K562 (cell line): ENCODE data around the gene KLHL22. TPM values are rescaled to one million over a fixed set of nuclear protein-coding genes. Genes with fewer than 3 reads are reported as not detected.
A peak's percentile ranks its signal among the peaks of the same experiment; 100 is the strongest.

ENCODE experiments used
- ATAC-seq: fragments of 200-7000 bp; cut with Tn5 transposase; 3 replicates; pipeline ENCODE4 v1.9.1; 2020; ENCODE audit warnings: moderate library complexity
- BruUV-seq: library from RNA; stranded (reverse); fragments of 400-500 nt; replicated peaks from 2 replicates; lab custom pipeline; 2021; lab: Mats Ljungman, UMichigan
- CTCF ChIA-PET: fragments of 300-600 bp; formaldehyde crosslinking; extraction: SDS; loops from one replicate; lab custom pipeline; 2021; ENCODE audit warnings: low intra/inter-chr PET ratio; lab: Yijun Ruan, JAX
- POLR2A ChIA-PET: fragments of 300-600, 350-650 bp; sonication (Branson Sonifier 250); formaldehyde crosslinking; extraction: SDS; loops from one replicate; lab custom pipeline; 2021; ENCODE audit warnings: antibody characterized with exemption, inconsistent platforms; lab: Yijun Ruan, JAX
- DNase-seq, 4 experiments: peaks; one replicate each; pipeline versions ENCODE4 v3.0.0 to v3.0.0-alpha.2; 2011 to 2018; ENCODE audit warnings: low spot score in 3 of 4, mixed read lengths in 3 of 4; ENCODE audit errors: extremely low read depth in 1 of 4
- FAIRE-seq: peaks from 2 replicates; lab custom pipeline; 2011; peaks lifted over from hg19 to GRCh38; lab: Jason Lieb, UNC
- H2AFZ ChIP-seq: 2 replicates; pipeline ENCODE4 v1.6.0; 2011; ENCODE audit warnings: low read depth, low read length, control low read depth, inconsistent platforms
- H3K27ac ChIP-seq: fragments of 200-600 bp; 3 replicates; pipeline ENCODE4 v1.8.0; 2011; ENCODE audit warnings: low read depth, mild to moderate bottlenecking, control low read depth, inconsistent platforms, low read length, moderate library complexity, mixed read lengths; ENCODE audit errors: extremely low read depth
- H3K27me3 ChIP-seq, 2 experiments: fragments of 300-600 bp in 1 of 2; 2 replicates in 1 of 2; 3 replicates in 1 of 2; pipeline versions ENCODE4 v1.6.0 to v1.8.0; 2011; ENCODE audit warnings: inconsistent platforms in 2 of 2, low read length in 2 of 2, mild to moderate bottlenecking in 1 of 2, mixed read lengths in 1 of 2, moderate library complexity in 1 of 2; ENCODE audit not compliant: control insufficient read depth in 2 of 2, insufficient read depth in 2 of 2
- H3K36me3 ChIP-seq: fragments of 300-600 bp; 3 replicates; pipeline ENCODE4 v1.8.0; 2011; ENCODE audit warnings: mild to moderate bottlenecking, low read length, inconsistent platforms; ENCODE audit not compliant: control insufficient read depth, insufficient read depth
- H3K4me1 ChIP-seq, 2 experiments: fragments of 200-600 bp in 1 of 2; replicated peaks in 1 of 2; 2 replicates in 1 of 2; 3 replicates in 1 of 2; pipeline versions ENCODE4 v1.5.1 to v1.8.0; 2011; ENCODE audit warnings: inconsistent platforms in 2 of 2, low read length in 2 of 2, mild to moderate bottlenecking in 1 of 2, mixed read lengths in 1 of 2, moderate library complexity in 1 of 2; ENCODE audit not compliant: control insufficient read depth in 2 of 2, insufficient read depth in 2 of 2
- H3K4me2 ChIP-seq: 2 replicates; pipeline ENCODE4 v1.6.1; 2011; ENCODE audit warnings: low read length, control low read depth, inconsistent platforms, mixed read lengths; ENCODE audit not compliant: insufficient read depth
- H3K4me3 ChIP-seq: fragments of 200-600 bp; sonication (generic), shearing (Covaris generic); 2 replicates; pipeline ENCODE4 v1.5.1; 2016; ENCODE audit warnings: control low read depth, inconsistent platforms
- H3K79me2 ChIP-seq: fragments of 200-600 bp; 3 replicates; pipeline ENCODE4 v1.8.0; 2011; ENCODE audit warnings: low read length, inconsistent platforms; ENCODE audit not compliant: control insufficient read depth, insufficient read depth
- H3K9ac ChIP-seq, 2 experiments: 2 replicates each; pipeline versions ENCODE4 v1.6.0 to v1.6.1; 2011; ENCODE audit warnings: low read depth in 2 of 2, low read length in 2 of 2, control low read depth in 1 of 2, inconsistent platforms in 1 of 2, mild to moderate bottlenecking in 1 of 2, mixed read lengths in 1 of 2; ENCODE audit not compliant: insufficient read depth in 1 of 2
- H3K9me1 ChIP-seq: one replicate; pipeline ENCODE4 v1.6.0; 2011; ENCODE audit warnings: inconsistent platforms, mild to moderate bottlenecking, low read length, moderate library complexity; ENCODE audit not compliant: control insufficient read depth, insufficient read depth
- H3K9me3 ChIP-seq: replicated peaks from 2 replicates; pipeline ENCODE4 v1.5.1; 2011; ENCODE audit warnings: low read depth, low read length, inconsistent platforms; ENCODE audit not compliant: control insufficient read depth, insufficient read depth
- H4K20me1 ChIP-seq: replicated peaks from 2 replicates; pipeline ENCODE4 v1.6.1; 2011; ENCODE audit warnings: low read length, inconsistent platforms, mixed read lengths; ENCODE audit not compliant: control insufficient read depth, insufficient read depth
- BRF1 ChIP-seq: IDR thresholded peaks from 3 replicates; pipeline ENCODE4 v1.6.1; 2011; ENCODE audit warnings: borderline replicate concordance, mild to moderate bottlenecking; ENCODE audit not compliant: insufficient read length; ENCODE audit errors: extremely low read depth
- CHD7 ChIP-seq: fragments of 200-600 bp; sonication (generic); IDR thresholded peaks from one replicate; pipeline ENCODE4 v1.6.1; 2012; ENCODE audit warnings: mild to moderate bottlenecking, low read depth, low read length, inconsistent platforms
- KLF6 ChIP-seq: fragments of 250-450 bp; sonication (Bioruptor Pico); IDR thresholded peaks from 2 replicates; pipeline ENCODE4 v1.4.0; 2020; ENCODE audit warnings: mild to moderate bottlenecking, moderate library complexity, borderline replicate concordance
- NELFE ChIP-seq: IDR thresholded peaks from 2 replicates; pipeline ENCODE4 v1.6.1; 2011; ENCODE audit warnings: mild to moderate bottlenecking; ENCODE audit not compliant: insufficient read depth, insufficient read length
- SREBF2 ChIP-seq: sonication (generic); formaldehyde crosslinking; IDR thresholded peaks from 2 replicates; pipeline ENCODE4 v1.4.0; 2020; ENCODE audit warnings: mild to moderate bottlenecking, missing genetic modification reagents
- SRSF3 ChIP-seq: fragments of 200-400 bp; formaldehyde crosslinking; IDR thresholded peaks from 2 replicates; pipeline ENCODE4 v1.6.1; 2016; ENCODE audit warnings: mild to moderate bottlenecking, low read length, moderate library complexity; ENCODE audit not compliant: insufficient read depth
- ZBED1 ChIP-seq: IDR thresholded peaks from 2 replicates; pipeline ENCODE4 v1.6.1; 2014
- ZNF444 ChIP-seq: fragments of 250-450 bp; sonication (Bioruptor Pico); IDR thresholded peaks from 2 replicates; pipeline ENCODE4 v1.4.0; 2020; ENCODE audit warnings: mild to moderate bottlenecking, moderate library complexity
- ZNF57 ChIP-seq: fragments of 450-650 bp; formaldehyde crosslinking; IDR thresholded peaks from 2 replicates; pipeline ENCODE4 v1.4.0; 2020; ENCODE audit warnings: mild to moderate bottlenecking, moderate library complexity
- WGBS: fragments of 100-300 bp; shearing (Covaris generic); methylation state at CpG from one replicate; pipeline ENCODE4 v1.1.6; 2016; ENCODE audit warnings: low coverage, mixed read lengths; ENCODE audit not compliant: insufficient coverage; ENCODE audit errors: missing lambda C conversion rate; 5-methylcytosine and 5-hydroxymethylcytosine counted together
- in situ Hi-C: fragments of 300-500 bp; cut with MboI; formaldehyde crosslinking; loops from 4 replicates; pipeline ENCODE4 v1.15.0; 2018; ENCODE audit warnings: inconsistent platforms, mixed read lengths
- intact Hi-C: fragments of 100-400 bp; cut with micrococcal nuclease; formaldehyde crosslinking; loops from 2 replicates; pipeline ENCODE4 v1.14.2; 2022
- polyA plus RNA-seq, 8 experiments: library from polyadenylated mRNA; depleted of rRNA in 4 of 8; stranded (reverse) in 5 of 8; unstranded in 3 of 8; fragments of >200 nt; fragmentation: Nextera tagmentation in 2 of 8; fragmentation: Illumina TruSeq in 1 of 8; extraction: Ambion mirVana in 2 of 8; extraction: Trizol in 1 of 8; gene quantifications; 2 replicates each; pipeline versions ENCODE4 v1.2.1 to v1.2.3, GENCODE V29; 2011 to 2014; ENCODE audit warnings: inconsistent platforms in 1 of 8, missing spikeins in 1 of 8
- total RNA-seq, 7 experiments: library from RNA; depleted of rRNA in 6 of 7; stranded (reverse); fragments of >200 nt in 6 of 7; fragmentation: Illumina TruSeq in 2 of 7; extraction: Trizol in 2 of 7; gene quantifications; 2 replicates each; pipeline versions ENCODE4 v1.2.1 to v1.2.3, GENCODE V29; 2011 to 2021; ENCODE audit warnings: low replicate concordance in 1 of 7

Gene KLHL22
- total and polyA plus RNA-seq, 9 of the 15 experiments (the other 6 are each of a cell fraction or from before 2014, with no cell fraction given) = 1.3 to 25.6 (median 15.2) TPM

- intact Hi-C loops = loop anchor here (5.0 to 10.0 kb wide), 3 partner anchors 33 to 493 kb away; partner anchors contain the start of genes CRKL and THAP7
- TF ChIP-seq SREBF2 (no peak), BRF1 (no peak), KLF6 (CRISPR knock-in tag) (no peak), ZNF444 (CRISPR knock-in tag) (no peak), ZBED1 (no peak), NELFE (no peak), ZNF57 (no peak), SRSF3 (no peak), CHD7 (no peak)
Observed at GRCh38 chr22:20509344-20510047, 13.9 kb upstream of the KLHL22 start.

More at GRCh38 chr22:20509344-20510047, 13.9 kb upstream of the KLHL22 start:
- Histone ChIP-seq H4K20me1 (peaks cover 53% of the 10 kb centered on the region), H3K79me2 (peaks cover 74% of the 10 kb centered on the region), H3K4me3 (peak overlapping the region; percentile 53), H3K9ac (peak overlapping the region; percentile 76 to 88; a peak in 3 of 4 replicates), H3K9me3 (no peaks in the 10 kb centered on the region), H3K27ac (peak overlapping the region; percentile 63), H3K4me1 (peaks cover 45 to 49% of the 10 kb centered on the region in 2 experiments), H3K27me3 (no peaks in the 10 kb centered on the region), H3K9me1 (peaks cover 17% of the 10 kb centered on the region), H2AFZ (no peak overlapping the region), H3K4me2 (peak overlapping the region; percentile 94), H3K36me3 (peaks cover 48% of the 10 kb centered on the region)
- WGBS = 22% methylated on average over 7 of the region's 7 CpGs
- ATAC-seq (peak; percentile 67), FAIRE-seq (peak; percentile 86), DNase-seq (peak; percentile 86 to 95 (median 91))
- in situ Hi-C loops = no loop called here
- no TSS peak for BruUV-seq
- ChIA-PET CTCF (interaction anchor here (0.6 to 1.9 kb wide), 3 partner anchors 55 to 115 kb away, joined by 3 to 11 read pairs (median 7); no protein-coding TSS in a partner anchor), POLR2A (interaction anchor here (0.7 to 39.5 kb wide), 12 partner anchors 9 to 450 kb away, joined by 3 to 1693 read pairs (median 4); no protein-coding TSS in a partner anchor)
